Measurements from ENCODE around the gene CARMIL1.

DNA sequence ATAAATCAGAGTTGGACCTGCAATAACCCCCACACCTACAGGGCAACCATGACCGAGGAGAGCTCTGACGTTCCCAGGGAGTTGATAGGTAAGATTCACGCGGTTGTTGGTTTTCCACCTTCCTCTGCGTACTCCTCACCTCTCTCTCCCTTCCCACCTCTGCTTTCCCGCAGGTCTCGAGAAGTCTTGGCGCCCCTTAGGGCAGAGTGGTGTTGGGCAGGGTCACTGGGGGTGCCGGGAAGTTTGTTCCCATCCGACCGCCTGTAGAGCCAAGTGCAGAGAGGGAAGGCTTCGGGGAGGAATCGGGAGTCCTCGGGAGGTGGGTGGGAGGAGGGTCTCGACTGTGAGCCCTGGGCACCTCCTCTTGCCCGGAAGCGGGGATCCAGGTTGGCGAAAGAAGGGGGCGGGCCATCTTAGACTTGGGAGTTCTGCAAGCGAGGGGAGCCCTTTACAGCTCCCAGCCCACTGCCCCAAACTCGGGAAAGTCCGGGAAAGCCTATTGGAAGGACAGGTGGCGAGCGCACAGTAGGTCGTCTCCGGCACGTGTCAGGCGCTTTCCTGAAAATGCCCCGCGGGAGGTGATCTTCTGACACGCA lies 672 bp downstream of the CARMIL1 start:
- TF ChIP-seq, protein P1, sequence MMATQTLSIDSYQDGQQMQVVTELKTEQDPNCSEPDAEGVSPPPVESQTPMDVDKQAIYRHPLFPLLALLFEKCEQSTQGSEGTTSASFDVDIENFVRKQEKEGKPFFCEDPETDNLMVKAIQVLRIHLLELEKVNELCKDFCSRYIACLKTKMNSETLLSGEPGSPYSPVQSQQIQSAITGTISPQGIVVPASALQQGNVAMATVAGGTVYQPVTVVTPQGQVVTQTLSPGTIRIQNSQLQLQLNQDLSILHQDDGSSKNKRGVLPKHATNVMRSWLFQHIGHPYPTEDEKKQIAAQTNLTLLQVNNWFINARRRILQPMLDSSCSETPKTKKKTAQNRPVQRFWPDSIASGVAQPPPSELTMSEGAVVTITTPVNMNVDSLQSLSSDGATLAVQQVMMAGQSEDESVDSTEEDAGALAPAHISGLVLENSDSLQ (IDR thresholded peaks at IDR 0.05) = no peak; the same call in 1 of the 2 replicates
- TF ChIP-seq ARNT (IDR thresholded peaks at IDR 0.05) = no peak
- no peak for TF ChIP-seq TARDBP (IDR thresholded peaks at IDR 0.05)
- TF ChIP-seq NFRKB (IDR thresholded peaks at IDR 0.05) = no peak
- peak; percentile 38; the same call in 1 of the 2 replicates for TF ChIP-seq L3MBTL2 (conservative IDR thresholded peaks at IDR 0.05)
- no peak for TF ChIP-seq BHLHE40 (IDR thresholded peaks at IDR 0.05; ENCODE audit: borderline replicate concordance)
- TF ChIP-seq FOXK2 (IDR thresholded peaks at IDR 0.05) = no peak
- no peak for TF ChIP-seq FOXM1 (IDR thresholded peaks at IDR 0.05; ENCODE audit: borderline replicate concordance)
- TF ChIP-seq ELF4 (IDR thresholded peaks at IDR 0.05) = no peak
- TF ChIP-seq CTBP1 (IDR thresholded peaks at IDR 0.05; ENCODE audit: borderline replicate concordance) = no peak

Measured in HEK293T (cell line).